HepG2 (cell line): Measurements from ENCODE around the gene DST. TPM values are rescaled to one million over a fixed set of nuclear protein-coding genes. Genes with fewer than 3 reads are reported as not detected.

Experiments used
- BCL6 ChIP-seq: IDR thresholded peaks from 2 replicates; pipeline ENCODE4 v1.6.1; 2016; ENCODE audit warnings: missing genetic modification reagents, missing compliant biosample characterization
- BRD4 ChIP-seq: sonication (generic); formaldehyde crosslinking; IDR thresholded peaks from 2 replicates; pipeline ENCODE4 v1.4.0; 2020; ENCODE audit warnings: missing genetic modification reagents
- CHD2 ChIP-seq: IDR thresholded peaks from 2 replicates; pipeline ENCODE4 v1.6.1; 2011; ENCODE audit warnings: low read depth, low read length, improper control_type of control experiment
- ESRRA ChIP-seq: sonication (generic); formaldehyde crosslinking; IDR thresholded peaks from 2 replicates; pipeline ENCODE4 v1.5.1; 2020; ENCODE audit warnings: mild to moderate bottlenecking, low read depth, missing genetic modification reagents
- HCFC1 ChIP-seq: fragments of 150-350 bp; IDR thresholded peaks from 2 replicates; pipeline ENCODE4 v1.6.1; 2014; ENCODE audit warnings: low read depth, low read length
- HIC2 ChIP-seq: sonication (generic); formaldehyde crosslinking; IDR thresholded peaks from 2 replicates; pipeline ENCODE4 v1.9.0; 2022; ENCODE audit warnings: low read depth, missing genetic modification reagents
- HMGA1 ChIP-seq: sonication (generic); formaldehyde crosslinking; conservative IDR thresholded peaks from 2 replicates; pipeline ENCODE4 v1.4.0; 2020; ENCODE audit warnings: missing genetic modification reagents
- HNF1B ChIP-seq: sonication (generic); formaldehyde crosslinking; IDR thresholded peaks from 2 replicates; pipeline ENCODE4 v1.5.1; 2020; ENCODE audit warnings: mild to moderate bottlenecking, moderate library complexity, missing genetic modification reagents
- MAF1 ChIP-seq: sonication (generic); formaldehyde crosslinking; IDR thresholded peaks from 2 replicates; pipeline ENCODE4 v1.5.0; 2020; ENCODE audit warnings: missing genetic modification reagents, borderline replicate concordance
- NR3C1 ChIP-seq: sonication (generic); formaldehyde crosslinking; IDR thresholded peaks from 2 replicates; pipeline ENCODE4 v1.4.0; 2020; ENCODE audit warnings: missing genetic modification reagents
- SIX4 ChIP-seq: sonication (generic); formaldehyde crosslinking; IDR thresholded peaks from 2 replicates; pipeline ENCODE4 v1.4.0; 2020; ENCODE audit warnings: missing genetic modification reagents
- SOX6 ChIP-seq, 2 experiments: fragments of 450-650 bp in 1 of 2; sonication (generic) in 1 of 2; formaldehyde crosslinking in 1 of 2; IDR thresholded peaks; 2 replicates each; pipeline versions ENCODE4 v1.4.0 to v1.6.1; 2017 to 2020; ENCODE audit warnings: antibody characterized with exemption in 1 of 2, mild to moderate bottlenecking in 1 of 2, missing genetic modification reagents in 1 of 2
- TAF1 ChIP-seq: sonication (generic); formaldehyde crosslinking; IDR thresholded peaks from 2 replicates; pipeline ENCODE4 v1.4.0; 2020; ENCODE audit warnings: missing genetic modification reagents
- TCF7L2 ChIP-seq: IDR thresholded peaks from 2 replicates; pipeline ENCODE4 v1.6.1; 2011; ENCODE audit warnings: mild to moderate bottlenecking, low read depth, low read length, moderate library complexity
- TP53 ChIP-seq: sonication (generic); formaldehyde crosslinking; conservative IDR thresholded peaks from 2 replicates; pipeline ENCODE4 v1.4.0; 2020; ENCODE audit warnings: missing genetic modification reagents
- ZBTB3 ChIP-seq: sonication (generic); formaldehyde crosslinking; IDR thresholded peaks from 2 replicates; pipeline ENCODE4 v1.4.0; 2020; ENCODE audit warnings: low read depth, mild to moderate bottlenecking, moderate library complexity, missing genetic modification reagents, borderline replicate concordance
- ZKSCAN8 ChIP-seq: IDR thresholded peaks from 2 replicates; pipeline ENCODE4 v1.6.1; 2016; ENCODE audit warnings: borderline replicate concordance, missing genetic modification reagents, missing compliant biosample characterization
- ZMYM3 ChIP-seq: sonication (generic); formaldehyde crosslinking; IDR thresholded peaks from 2 replicates; pipeline ENCODE4 v1.5.1; 2020; ENCODE audit warnings: mild to moderate bottlenecking, missing genetic modification reagents
- ZNF180 ChIP-seq: sonication (generic); formaldehyde crosslinking; IDR thresholded peaks from 2 replicates; pipeline ENCODE4 v1.4.0; 2020; ENCODE audit warnings: low read depth, missing genetic modification reagents, borderline replicate concordance
- ZNF33B ChIP-seq: sonication (generic); formaldehyde crosslinking; IDR thresholded peaks from 2 replicates; pipeline ENCODE4 v1.5.1; 2020; ENCODE audit warnings: mild to moderate bottlenecking, missing genetic modification reagents
- ZNF558 ChIP-seq: sonication (generic); formaldehyde crosslinking; IDR thresholded peaks from 2 replicates; pipeline ENCODE4 v1.9.0; 2022; ENCODE audit warnings: mild to moderate bottlenecking, missing genetic modification reagents, borderline replicate concordance
- ZNF687 ChIP-seq: sonication (generic); formaldehyde crosslinking; IDR thresholded peaks from 2 replicates; pipeline ENCODE4 v1.5.1; 2020; ENCODE audit warnings: mild to moderate bottlenecking, missing genetic modification reagents, moderate library complexity
- polyA plus RNA-seq, 8 experiments: library from polyadenylated mRNA; depleted of rRNA in 3 of 8; stranded (reverse) in 7 of 8; unstranded in 1 of 8; fragments of >200 nt; fragmentation: Illumina TruSeq in 4 of 8; extraction: Trizol in 4 of 8; gene quantifications; 2 replicates each; pipeline versions ENCODE4 v1.2.1 to v1.2.3, GENCODE V29; 2011 to 2016; ENCODE audit warnings: low read depth in 4 of 8, missing spikeins in 1 of 8, mixed read lengths in 1 of 8; ENCODE audit not compliant: insufficient read depth in 1 of 8
- total RNA-seq, 5 experiments: library from RNA; depleted of rRNA; stranded (reverse); fragments of >200 nt; fragmentation: Illumina TruSeq; extraction: Trizol; gene quantifications; 2 replicates each; pipeline ENCODE4 v1.2.3, GENCODE V29; 2016; ENCODE audit warnings: low read depth in 1 of 5
- TF ChIP-seq, protein P1 (sequence below): sonication (generic); formaldehyde crosslinking; IDR thresholded peaks from 2 replicates; pipeline ENCODE4 v1.5.0; 2020; ENCODE audit warnings: missing genetic modification reagents, mild to moderate bottlenecking, borderline replicate concordance

The DST gene
- total and polyA plus RNA-seq, 2 of the 13 experiments (the other 11 are each of a cell fraction or from before 2014, with no cell fraction given), result 64.4 to 89.0 TPM

DNA sequence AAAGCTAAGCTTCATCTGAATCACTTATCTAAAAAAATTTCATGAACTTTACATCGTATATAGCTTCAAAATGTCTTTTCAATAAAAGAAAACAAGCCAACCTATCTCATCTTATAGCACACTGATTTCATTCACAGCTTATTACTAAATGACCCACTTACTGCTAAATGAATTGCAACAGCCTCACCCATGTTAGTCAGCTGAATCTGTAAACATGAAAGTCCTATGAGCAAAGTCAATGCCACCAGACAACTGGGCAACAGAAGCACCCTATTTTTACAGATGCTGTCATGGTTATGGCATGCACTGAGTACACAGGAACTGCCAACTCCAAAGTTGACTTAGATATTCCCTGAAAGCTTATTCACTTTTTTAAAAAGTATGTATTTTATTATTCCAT is 41.2 kb upstream of the DST start (continued):
- TF ChIP-seq, protein P1, sequence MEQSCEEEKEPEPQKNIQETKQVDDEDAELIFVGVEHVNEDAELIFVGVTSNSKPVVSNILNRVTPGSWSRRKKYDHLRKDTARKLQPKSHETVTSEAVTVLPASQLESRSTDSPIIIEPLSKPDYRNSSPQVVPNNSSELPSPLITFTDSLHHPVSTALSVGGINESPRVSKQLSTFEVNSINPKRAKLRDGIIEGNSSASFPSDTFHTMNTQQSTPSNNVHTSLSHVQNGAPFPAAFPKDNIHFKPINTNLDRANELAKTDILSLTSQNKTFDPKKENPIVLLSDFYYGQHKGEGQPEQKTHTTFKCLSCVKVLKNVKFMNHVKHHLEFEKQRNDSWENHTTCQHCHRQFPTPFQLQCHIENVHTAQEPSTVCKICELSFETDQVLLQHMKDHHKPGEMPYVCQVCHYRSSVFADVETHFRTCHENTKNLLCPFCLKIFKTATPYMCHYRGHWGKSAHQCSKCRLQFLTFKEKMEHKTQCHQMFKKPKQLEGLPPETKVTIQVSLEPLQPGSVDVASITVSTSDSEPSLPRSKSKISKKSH (CRISPR knock-in tag), result no peak
- TF ChIP-seq MAF1 (CRISPR knock-in tag) (no peak), ESRRA (no peak), HCFC1 (no peak), HNF1B (CRISPR knock-in tag) (peak; percentile 80), BCL6 (CRISPR knock-in tag) (peak; percentile 97), ZNF687 (CRISPR knock-in tag) (no peak), ZBTB3 (CRISPR knock-in tag) (no peak), ZKSCAN8 (CRISPR knock-in tag) (peak; percentile 84), HIC2 (peak; percentile 94), SOX6 (IDR thresholded peaks at IDR 0.05) (no peak), SOX6 (CRISPR knock-in tag; IDR thresholded peaks at IDR 0.05) (peak; percentile 93), HMGA1 (no peak), SIX4 (peak; percentile 74; the same call in 1 of the 2 replicates), BRD4 (no peak), ZNF180 (CRISPR knock-in tag) (no peak), TP53 (CRISPR knock-in tag) (no peak), NR3C1 (CRISPR knock-in tag) (no peak), TAF1 (CRISPR knock-in tag) (no peak), ZNF33B (no peak), CHD2 (no peak), ZNF558 (CRISPR knock-in tag) (no peak), ZMYM3 (no peak), TCF7L2 (no peak)
